GM12878 (cell line): ENCODE results near the gene STYXL1.
"Not testable (repeated sequence)": the region's sequence is repeated elsewhere in the genome, so short reads cannot be mapped to it uniquely, and the experiment has no call there.

Source experiments
- CREB1 ChIP-seq: IDR thresholded peaks from 2 replicates; pipeline ENCODE4 v1.6.1; 2012; ENCODE audit warnings: low read depth, mild to moderate bottlenecking, inconsistent platforms
- FOS ChIP-seq: IDR thresholded peaks from 3 replicates; pipeline ENCODE4 v1.6.1; 2011; ENCODE audit warnings: borderline replicate concordance; ENCODE audit not compliant: insufficient read length; ENCODE audit errors: extremely low read depth
- FOXK2 ChIP-seq: fragments of 450-650 bp; IDR thresholded peaks from 2 replicates; pipeline ENCODE4 v1.6.1; 2017; ENCODE audit warnings: mild to moderate bottlenecking, moderate library complexity
- LARP7 ChIP-seq: fragments of 450-650 bp; IDR thresholded peaks from 2 replicates; pipeline ENCODE4 v1.6.1; 2017; ENCODE audit warnings: mild to moderate bottlenecking
- POLR2AphosphoS2 ChIP-seq: IDR thresholded peaks from 2 replicates; pipeline ENCODE4 v1.6.1; 2011; ENCODE audit warnings: low read depth, mild to moderate bottlenecking, low read length, improper control_type of control experiment, moderate library complexity
- RCOR1 ChIP-seq: conservative IDR thresholded peaks from 2 replicates; pipeline ENCODE4 v1.6.1; 2012; ENCODE audit warnings: low read depth, low read length, improper control_type of control experiment
- SP1 ChIP-seq: IDR thresholded peaks from one replicate; pipeline ENCODE4 v1.6.1; 2011; ENCODE audit warnings: low read depth, low read length
- TAF1 ChIP-seq: IDR thresholded peaks from 2 replicates; pipeline ENCODE4 v1.6.1; 2011; ENCODE audit warnings: mild to moderate bottlenecking, low read depth, low read length, borderline replicate concordance
- ZSCAN29 ChIP-seq: fragments of 450-650 bp; IDR thresholded peaks from 2 replicates; pipeline ENCODE4 v1.6.1; 2017; ENCODE audit warnings: mild to moderate bottlenecking, moderate library complexity
- TF ChIP-seq, protein P1 (sequence below), 3 experiments: IDR thresholded peaks in 2 of 3; conservative IDR thresholded peaks in 1 of 3; 2 replicates each; pipeline ENCODE4 v1.5.1; 2011; ENCODE audit warnings: low read depth in 3 of 3, low read length in 3 of 3, mild to moderate bottlenecking in 3 of 3, control low read depth in 2 of 3, moderate library complexity in 2 of 3, inconsistent platforms in 1 of 3, mixed read lengths in 1 of 3; ENCODE audit not compliant: control insufficient read depth in 2 of 3, insufficient read depth in 1 of 3; ENCODE audit errors: extremely low read depth in 1 of 3

- not testable (repeated sequence) for TF ChIP-seq ZSCAN29, SP1, FOXK2, LARP7, TAF1, POLR2AphosphoS2, FOS, CREB1, RCOR1
- TF ChIP-seq, protein P1, sequence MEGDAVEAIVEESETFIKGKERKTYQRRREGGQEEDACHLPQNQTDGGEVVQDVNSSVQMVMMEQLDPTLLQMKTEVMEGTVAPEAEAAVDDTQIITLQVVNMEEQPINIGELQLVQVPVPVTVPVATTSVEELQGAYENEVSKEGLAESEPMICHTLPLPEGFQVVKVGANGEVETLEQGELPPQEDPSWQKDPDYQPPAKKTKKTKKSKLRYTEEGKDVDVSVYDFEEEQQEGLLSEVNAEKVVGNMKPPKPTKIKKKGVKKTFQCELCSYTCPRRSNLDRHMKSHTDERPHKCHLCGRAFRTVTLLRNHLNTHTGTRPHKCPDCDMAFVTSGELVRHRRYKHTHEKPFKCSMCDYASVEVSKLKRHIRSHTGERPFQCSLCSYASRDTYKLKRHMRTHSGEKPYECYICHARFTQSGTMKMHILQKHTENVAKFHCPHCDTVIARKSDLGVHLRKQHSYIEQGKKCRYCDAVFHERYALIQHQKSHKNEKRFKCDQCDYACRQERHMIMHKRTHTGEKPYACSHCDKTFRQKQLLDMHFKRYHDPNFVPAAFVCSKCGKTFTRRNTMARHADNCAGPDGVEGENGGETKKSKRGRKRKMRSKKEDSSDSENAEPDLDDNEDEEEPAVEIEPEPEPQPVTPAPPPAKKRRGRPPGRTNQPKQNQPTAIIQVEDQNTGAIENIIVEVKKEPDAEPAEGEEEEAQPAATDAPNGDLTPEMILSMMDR (IDR thresholded peaks at IDR 0.05 in 2 of 3, conservative IDR thresholded peaks at IDR 0.05 in 1 of 3; ENCODE audit: control insufficient read depth in 2 of 3, extremely low read depth in 1 of 3, insufficient read depth in 1 of 3, low read depth in 3 of 3, low read length in 3 of 3) = not testable (repeated sequence)
Observed at GRCh38 chr7:76052681-76053080, 4.9 kb upstream of the STYXL1 start.
